ENCODE data around the gene SLC1A5.

The SLC1A5 gene

DNA sequence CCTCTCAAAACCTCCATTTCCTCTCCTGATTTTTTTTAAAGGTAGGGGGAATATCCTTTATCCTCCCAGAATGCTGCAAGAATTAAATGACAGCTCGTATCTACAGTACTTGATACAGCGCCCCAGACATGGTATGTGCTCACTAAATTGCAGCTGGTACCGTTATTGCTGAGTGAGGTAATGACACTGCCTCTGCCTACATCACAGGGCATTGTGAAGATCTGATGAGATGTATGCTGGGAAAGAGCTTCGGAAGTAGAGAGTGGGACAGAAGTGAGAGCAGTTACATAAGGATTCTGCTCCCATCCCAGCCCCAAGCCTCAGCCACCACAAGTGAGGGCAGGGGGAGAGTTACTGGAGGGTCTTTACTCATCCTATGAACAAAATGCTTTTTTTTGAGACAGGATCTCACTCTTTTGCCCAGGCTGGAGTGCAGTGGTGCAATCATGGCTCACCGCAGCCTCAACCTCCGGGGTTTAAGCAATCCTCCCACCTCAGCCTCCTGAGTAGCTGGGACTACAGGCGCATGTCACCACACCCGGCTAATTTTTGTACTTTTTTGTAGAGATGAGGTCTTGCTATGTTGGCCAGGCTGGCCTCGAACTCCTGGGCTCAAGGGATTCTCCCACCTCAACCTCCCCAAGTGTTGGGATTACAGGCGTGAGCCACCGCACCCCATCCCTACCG is 44.2 kb downstream of the SLC1A5 start:
- no peak for DNase-seq (ENCODE audit: low read depth)
- no peak overlapping the region for H3K4me3 ChIP-seq (ENCODE audit: control insufficient read depth, low read depth, low read length)
- TF ChIP-seq, protein P1, sequence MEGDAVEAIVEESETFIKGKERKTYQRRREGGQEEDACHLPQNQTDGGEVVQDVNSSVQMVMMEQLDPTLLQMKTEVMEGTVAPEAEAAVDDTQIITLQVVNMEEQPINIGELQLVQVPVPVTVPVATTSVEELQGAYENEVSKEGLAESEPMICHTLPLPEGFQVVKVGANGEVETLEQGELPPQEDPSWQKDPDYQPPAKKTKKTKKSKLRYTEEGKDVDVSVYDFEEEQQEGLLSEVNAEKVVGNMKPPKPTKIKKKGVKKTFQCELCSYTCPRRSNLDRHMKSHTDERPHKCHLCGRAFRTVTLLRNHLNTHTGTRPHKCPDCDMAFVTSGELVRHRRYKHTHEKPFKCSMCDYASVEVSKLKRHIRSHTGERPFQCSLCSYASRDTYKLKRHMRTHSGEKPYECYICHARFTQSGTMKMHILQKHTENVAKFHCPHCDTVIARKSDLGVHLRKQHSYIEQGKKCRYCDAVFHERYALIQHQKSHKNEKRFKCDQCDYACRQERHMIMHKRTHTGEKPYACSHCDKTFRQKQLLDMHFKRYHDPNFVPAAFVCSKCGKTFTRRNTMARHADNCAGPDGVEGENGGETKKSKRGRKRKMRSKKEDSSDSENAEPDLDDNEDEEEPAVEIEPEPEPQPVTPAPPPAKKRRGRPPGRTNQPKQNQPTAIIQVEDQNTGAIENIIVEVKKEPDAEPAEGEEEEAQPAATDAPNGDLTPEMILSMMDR (conservative IDR thresholded peaks at IDR 0.05; ENCODE audit: control insufficient read depth, insufficient read depth, low read depth, low read length), result no peak

DNA sequence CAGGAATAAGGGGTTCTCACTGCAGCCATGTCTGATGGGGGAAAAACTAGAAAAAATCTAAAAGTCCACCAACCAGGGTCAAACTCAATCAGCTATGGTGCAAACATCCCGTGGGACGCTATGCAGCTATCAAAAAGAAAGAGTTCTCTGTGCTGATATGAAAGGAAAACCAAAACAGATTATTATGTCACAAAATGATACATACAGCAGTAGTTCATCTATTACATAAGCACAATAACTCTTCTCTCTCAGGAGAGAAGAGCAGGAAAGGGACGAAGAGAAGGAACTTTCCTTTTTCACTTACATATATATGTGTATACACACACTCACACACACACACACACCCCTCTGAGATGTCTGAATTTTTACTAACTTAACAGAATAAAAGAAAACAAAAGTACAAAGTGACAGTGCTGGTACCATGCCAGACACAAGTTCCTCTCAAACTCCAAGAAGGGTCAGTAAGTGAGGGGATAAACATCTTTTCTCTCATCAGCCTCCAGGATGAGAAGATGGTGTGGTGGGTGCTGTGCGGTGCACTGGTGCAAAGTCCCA is 45.4 kb downstream of the SLC1A5 start:
- DNase-seq (ENCODE audit: low read depth), result no peak
- TF ChIP-seq, protein P1 (conservative IDR thresholded peaks at IDR 0.05; ENCODE audit: control insufficient read depth, insufficient read depth, low read depth, low read length), result no peak
- H3K4me3 ChIP-seq (ENCODE audit: control insufficient read depth, low read depth, low read length), result no peak overlapping the region

DNA sequence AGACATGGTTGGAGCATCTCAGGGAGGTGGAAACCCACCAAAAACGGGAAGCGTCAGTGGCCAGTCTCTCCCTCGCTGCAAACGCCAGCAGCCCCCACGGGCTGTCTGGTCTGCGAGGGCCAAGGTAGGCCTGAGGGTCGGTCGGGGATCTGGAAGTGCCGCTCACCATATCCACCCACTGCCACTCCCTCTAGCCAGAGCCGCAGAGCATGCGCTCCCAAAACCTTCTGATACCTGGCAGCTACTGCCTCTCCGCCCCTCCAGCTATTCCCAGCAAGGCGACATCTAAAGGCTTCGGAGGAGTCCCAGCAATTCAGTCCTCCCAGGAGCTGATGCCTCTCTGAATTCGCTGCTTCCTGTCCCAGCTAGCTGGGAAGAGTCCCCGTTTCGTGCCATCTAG is 46.9 kb downstream of the SLC1A5 start:
- TF ChIP-seq, protein P1 (conservative IDR thresholded peaks at IDR 0.05; ENCODE audit: control insufficient read depth, insufficient read depth, low read depth, low read length), result no peak
- DNase-seq (ENCODE audit: low read depth), result no peak
- no peak overlapping the region for H3K4me3 ChIP-seq (ENCODE audit: control insufficient read depth, low read depth, low read length)

DNA sequence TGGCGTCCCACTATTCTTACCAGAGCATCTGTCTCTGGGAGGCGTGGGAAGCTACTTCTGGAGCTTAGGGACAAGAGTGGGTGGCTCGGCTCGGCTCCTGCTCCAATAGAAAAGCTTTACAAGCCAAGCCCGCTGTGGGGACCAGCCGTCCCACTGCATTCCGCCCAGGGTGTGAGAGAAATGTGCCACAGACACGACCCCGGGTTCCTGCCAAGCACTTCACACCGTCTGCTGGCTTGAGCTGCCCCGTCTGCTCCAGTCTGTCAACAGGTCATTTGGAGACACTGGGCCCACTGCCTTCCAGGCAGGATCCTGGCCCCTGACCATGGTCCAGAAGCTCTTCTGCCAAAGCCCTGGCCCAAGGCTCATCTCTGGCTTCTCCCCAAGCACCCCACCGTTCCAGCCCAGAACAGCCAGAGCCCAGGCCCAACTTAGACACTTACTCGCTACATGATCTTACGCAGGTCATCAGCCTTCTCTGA is 49.1 kb downstream of the SLC1A5 start:
- TF ChIP-seq, protein P1 (conservative IDR thresholded peaks at IDR 0.05; ENCODE audit: control insufficient read depth, insufficient read depth, low read depth, low read length), result no peak
- H3K4me3 ChIP-seq (ENCODE audit: control insufficient read depth, low read depth, low read length), result no peak overlapping the region

DNA sequence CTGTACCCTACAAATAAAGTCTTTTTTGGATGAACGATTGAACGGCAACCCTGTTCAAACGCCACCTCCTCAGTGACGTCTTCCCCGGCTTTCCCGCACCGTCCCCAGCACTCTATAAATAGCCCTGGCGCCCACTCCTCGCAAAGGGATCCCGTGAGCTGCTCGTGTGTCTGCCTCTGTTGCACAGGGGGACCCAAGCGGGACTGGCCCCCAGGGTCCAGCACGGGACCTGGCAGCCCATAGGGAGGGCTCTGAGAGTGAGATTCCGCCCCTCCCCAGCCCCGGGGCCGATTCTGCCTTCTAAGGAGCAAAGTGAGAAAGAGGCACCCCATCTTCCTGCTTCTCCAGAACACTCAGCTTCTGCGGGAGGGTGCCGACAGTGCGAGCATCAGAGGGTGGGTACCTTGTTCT is 50.6 kb downstream of the SLC1A5 start:
- TF ChIP-seq, protein P1 (conservative IDR thresholded peaks at IDR 0.05; ENCODE audit: control insufficient read depth, insufficient read depth, low read depth, low read length), result no peak

More for the DNA sequence above, 49.1 kb downstream of the SLC1A5 start:
- no peak for DNase-seq (ENCODE audit: low read depth)

DNA sequence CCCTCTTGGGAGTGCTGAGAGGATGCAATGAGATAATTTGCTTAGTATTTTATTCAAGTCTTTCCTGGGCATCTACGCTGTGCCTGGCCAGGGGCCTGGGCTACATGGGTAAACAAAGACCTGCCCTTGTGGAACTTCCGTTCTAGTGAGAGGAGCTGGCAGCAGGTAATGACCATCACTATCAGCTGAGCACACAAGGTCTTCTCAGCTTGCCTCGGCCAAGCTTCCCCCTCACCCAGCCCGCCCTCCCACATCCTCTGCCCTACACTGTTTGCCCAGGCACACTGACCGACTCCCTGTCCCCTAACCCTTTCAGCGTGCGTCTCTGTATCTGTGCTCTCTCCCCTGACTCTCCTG is 51.1 kb downstream of the SLC1A5 start:
- no peak for DNase-seq (ENCODE audit: low read depth)
- TF ChIP-seq, protein P1 (conservative IDR thresholded peaks at IDR 0.05; ENCODE audit: control insufficient read depth, insufficient read depth, low read depth, low read length), result no peak

More for the DNA sequence above, 50.6 kb downstream of the SLC1A5 start:
- DNase-seq (ENCODE audit: low read depth), result no peak
- no peak overlapping the region for H3K4me3 ChIP-seq (ENCODE audit: control insufficient read depth, low read depth, low read length)

More for the DNA sequence above, 51.1 kb downstream of the SLC1A5 start:
- H3K4me3 ChIP-seq (ENCODE audit: control insufficient read depth, low read depth, low read length), result no peak overlapping the region
